HL-60 (cell line): ENCODE results near the gene SLC25A19.

Source experiments
- GABPA ChIP-seq: IDR thresholded peaks from 2 replicates; pipeline ENCODE4 v1.6.1; 2012; ENCODE audit warnings: low read depth
- POLR2AphosphoS5 ChIP-seq: IDR thresholded peaks from 2 replicates; pipeline ENCODE4 v1.6.1; 2012; ENCODE audit warnings: low read depth
- SPI1 ChIP-seq: IDR thresholded peaks from 2 replicates; pipeline ENCODE4 v1.6.1; 2012; ENCODE audit warnings: low read depth, mild to moderate bottlenecking, borderline replicate concordance
- TF ChIP-seq, protein P1 (sequence below): IDR thresholded peaks from one replicate; pipeline ENCODE4 v1.5.1; 2011; ENCODE audit warnings: low read length, control low read depth, inconsistent platforms; ENCODE audit not compliant: insufficient read depth
- TF ChIP-seq, protein P2 (sequence below): IDR thresholded peaks from 2 replicates; pipeline ENCODE4 v1.6.1; 2012; ENCODE audit warnings: low read depth; ENCODE audit not compliant: insufficient replicate concordance

DNA sequence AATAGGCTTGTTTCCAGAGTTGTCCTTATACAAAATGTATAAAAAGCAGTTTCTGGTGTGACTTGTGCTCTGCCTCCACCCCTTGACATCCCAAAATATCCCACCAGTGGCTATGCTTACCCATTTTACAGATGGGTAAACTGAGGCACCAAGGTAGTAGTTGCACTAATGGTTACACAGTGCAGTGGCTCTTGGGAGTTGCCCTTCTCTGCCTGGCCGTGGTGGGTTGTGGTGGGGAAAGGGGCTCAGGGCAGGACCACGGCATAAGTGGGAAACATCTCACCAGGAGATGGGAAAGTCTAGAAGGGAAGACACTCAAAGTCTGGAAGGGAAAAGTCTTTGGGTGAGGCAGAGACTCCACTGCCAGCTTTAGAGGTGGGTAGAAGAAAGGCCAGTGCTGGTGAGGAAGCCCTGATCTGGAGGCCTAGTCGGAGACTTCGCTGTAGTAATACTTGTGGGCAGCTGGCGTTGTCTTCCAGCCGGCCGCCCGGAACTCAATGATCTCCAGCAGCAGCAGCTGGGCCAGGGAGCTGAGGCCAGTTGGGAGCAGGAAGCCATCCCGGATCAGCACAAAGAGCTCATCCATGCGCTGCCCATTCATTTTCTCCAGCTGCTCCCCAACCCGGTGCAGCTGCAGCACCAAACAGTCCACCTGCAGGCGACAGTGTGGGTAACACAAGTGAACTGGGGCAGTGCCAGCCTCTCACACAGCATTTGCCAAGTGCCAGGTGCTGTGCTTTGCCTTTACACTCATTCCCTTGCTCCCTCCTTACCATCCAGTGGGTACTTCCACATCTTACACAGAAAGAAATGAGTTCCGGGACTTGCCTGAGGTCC lies 22.7 kb downstream of the SLC25A19 start:
- TF ChIP-seq, protein P1, sequence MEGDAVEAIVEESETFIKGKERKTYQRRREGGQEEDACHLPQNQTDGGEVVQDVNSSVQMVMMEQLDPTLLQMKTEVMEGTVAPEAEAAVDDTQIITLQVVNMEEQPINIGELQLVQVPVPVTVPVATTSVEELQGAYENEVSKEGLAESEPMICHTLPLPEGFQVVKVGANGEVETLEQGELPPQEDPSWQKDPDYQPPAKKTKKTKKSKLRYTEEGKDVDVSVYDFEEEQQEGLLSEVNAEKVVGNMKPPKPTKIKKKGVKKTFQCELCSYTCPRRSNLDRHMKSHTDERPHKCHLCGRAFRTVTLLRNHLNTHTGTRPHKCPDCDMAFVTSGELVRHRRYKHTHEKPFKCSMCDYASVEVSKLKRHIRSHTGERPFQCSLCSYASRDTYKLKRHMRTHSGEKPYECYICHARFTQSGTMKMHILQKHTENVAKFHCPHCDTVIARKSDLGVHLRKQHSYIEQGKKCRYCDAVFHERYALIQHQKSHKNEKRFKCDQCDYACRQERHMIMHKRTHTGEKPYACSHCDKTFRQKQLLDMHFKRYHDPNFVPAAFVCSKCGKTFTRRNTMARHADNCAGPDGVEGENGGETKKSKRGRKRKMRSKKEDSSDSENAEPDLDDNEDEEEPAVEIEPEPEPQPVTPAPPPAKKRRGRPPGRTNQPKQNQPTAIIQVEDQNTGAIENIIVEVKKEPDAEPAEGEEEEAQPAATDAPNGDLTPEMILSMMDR = no peak
- TF ChIP-seq, protein P2, sequence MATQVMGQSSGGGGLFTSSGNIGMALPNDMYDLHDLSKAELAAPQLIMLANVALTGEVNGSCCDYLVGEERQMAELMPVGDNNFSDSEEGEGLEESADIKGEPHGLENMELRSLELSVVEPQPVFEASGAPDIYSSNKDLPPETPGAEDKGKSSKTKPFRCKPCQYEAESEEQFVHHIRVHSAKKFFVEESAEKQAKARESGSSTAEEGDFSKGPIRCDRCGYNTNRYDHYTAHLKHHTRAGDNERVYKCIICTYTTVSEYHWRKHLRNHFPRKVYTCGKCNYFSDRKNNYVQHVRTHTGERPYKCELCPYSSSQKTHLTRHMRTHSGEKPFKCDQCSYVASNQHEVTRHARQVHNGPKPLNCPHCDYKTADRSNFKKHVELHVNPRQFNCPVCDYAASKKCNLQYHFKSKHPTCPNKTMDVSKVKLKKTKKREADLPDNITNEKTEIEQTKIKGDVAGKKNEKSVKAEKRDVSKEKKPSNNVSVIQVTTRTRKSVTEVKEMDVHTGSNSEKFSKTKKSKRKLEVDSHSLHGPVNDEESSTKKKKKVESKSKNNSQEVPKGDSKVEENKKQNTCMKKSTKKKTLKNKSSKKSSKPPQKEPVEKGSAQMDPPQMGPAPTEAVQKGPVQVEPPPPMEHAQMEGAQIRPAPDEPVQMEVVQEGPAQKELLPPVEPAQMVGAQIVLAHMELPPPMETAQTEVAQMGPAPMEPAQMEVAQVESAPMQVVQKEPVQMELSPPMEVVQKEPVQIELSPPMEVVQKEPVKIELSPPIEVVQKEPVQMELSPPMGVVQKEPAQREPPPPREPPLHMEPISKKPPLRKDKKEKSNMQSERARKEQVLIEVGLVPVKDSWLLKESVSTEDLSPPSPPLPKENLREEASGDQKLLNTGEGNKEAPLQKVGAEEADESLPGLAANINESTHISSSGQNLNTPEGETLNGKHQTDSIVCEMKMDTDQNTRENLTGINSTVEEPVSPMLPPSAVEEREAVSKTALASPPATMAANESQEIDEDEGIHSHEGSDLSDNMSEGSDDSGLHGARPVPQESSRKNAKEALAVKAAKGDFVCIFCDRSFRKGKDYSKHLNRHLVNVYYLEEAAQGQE = no peak
- TF ChIP-seq POLR2AphosphoS5 = no peak; the same call in 1 of the 2 replicates
- TF ChIP-seq GABPA = no peak
- no peak for TF ChIP-seq SPI1
